Fibroblast of lung (primary cell): ENCODE measurements around the gene ANK2.

Experiments
- CTCF ChIP-seq, 2 donors: IDR thresholded peaks in 1 of 2; conservative IDR thresholded peaks in 1 of 2; 1 replicate in 1 of 2; 2 replicates in 1 of 2; pipeline ENCODE4 v1.5.1; 2011 to 2012; ENCODE audit warnings: low read length in 2 of 2, control low read depth in 1 of 2, inconsistent platforms in 1 of 2, low read depth in 1 of 2, mild to moderate bottlenecking in 1 of 2
- EZH2 ChIP-seq: IDR thresholded peaks from 2 replicates; pipeline ENCODE4 v1.5.1; 2012; ENCODE audit warnings: low read length, control low read depth, mild to moderate bottlenecking; ENCODE audit errors: missing control alignments

GRCh38 chr4:113179996-113180395 is 130.5 kb downstream of the ANK2 start:
- TF ChIP-seq CTCF (conservative IDR thresholded peaks at IDR 0.05 in 1 of 2, IDR thresholded peaks at IDR 0.05 in 1 of 2; ENCODE audit: low read depth in 1 of 2, low read length in 2 of 2) (no peak), EZH2 (no peak)
